H1 (cell line): ENCODE measurements around the gene P3H1. TPM values are rescaled to one million over a fixed set of nuclear protein-coding genes. Genes with fewer than 3 reads are reported as not detected.
A peak's percentile ranks its signal among the peaks of the same experiment; 100 is the strongest.

Experiments
- CTCF ChIA-PET: fragments of 300-600 bp; sonication (Branson Sonifier 250); formaldehyde crosslinking; loops from one replicate; lab custom pipeline; 2021; ENCODE audit not compliant: partially characterized antibody; lab: Charles Lee
- POLR2A ChIA-PET: fragments of 300-600 bp; sonication (Branson Sonifier 250); formaldehyde crosslinking; loops from one replicate; lab custom pipeline; 2021; ENCODE audit warnings: inconsistent platforms; ENCODE audit not compliant: partially characterized antibody; lab: Charles Lee
- DNase-seq, 2 experiments: peaks; one replicate each; pipeline versions ENCODE4 v3.0.0 to v3.0.0-alpha.2; 2010 to 2022; ENCODE audit warnings: low spot score in 2 of 2, low read depth in 1 of 2, mixed read lengths in 1 of 2
- FAIRE-seq: peaks from 2 replicates; lab custom pipeline; 2011; peaks lifted over from hg19 to GRCh38; lab: Jason Lieb, UNC
- H2AFZ ChIP-seq: 2 replicates; pipeline ENCODE4 v1.8.1; 2012; ENCODE audit warnings: low read length, inconsistent platforms
- H2AK5ac ChIP-seq: 2 replicates; pipeline ENCODE4 v1.6.1; 2013; ENCODE audit warnings: low read depth, low read length
- H2BK120ac ChIP-seq: replicated peaks from 2 replicates; pipeline ENCODE3; 2013; ENCODE audit warnings: low read depth, low read length, inconsistent platforms
- H2BK12ac ChIP-seq: 2 replicates; pipeline ENCODE4 v1.6.1; 2013; ENCODE audit warnings: low read depth, low read length
- H2BK15ac ChIP-seq: 2 replicates; pipeline ENCODE4 v1.6.1; 2013; ENCODE audit warnings: low read length
- H2BK20ac ChIP-seq: 2 replicates; pipeline ENCODE4 v1.6.1; 2013; ENCODE audit warnings: low read length
- H2BK5ac ChIP-seq: 2 replicates; pipeline ENCODE4 v1.6.1; 2013; ENCODE audit warnings: low read depth, low read length
- H3K14ac ChIP-seq: 2 replicates; pipeline ENCODE4 v1.6.1; 2013; ENCODE audit warnings: inconsistent platforms; ENCODE audit not compliant: insufficient read length
- H3K18ac ChIP-seq: 2 replicates; pipeline ENCODE4 v1.6.1; 2013; ENCODE audit warnings: low read length; ENCODE audit errors: extremely low read depth
- H3K23ac ChIP-seq: 2 replicates; pipeline ENCODE4 v1.6.1; 2013; ENCODE audit warnings: inconsistent platforms; ENCODE audit not compliant: insufficient read length
- H3K23me2 ChIP-seq: 2 replicates; pipeline ENCODE4 v1.6.1; 2013; ENCODE audit warnings: low read depth, low read length
- H3K27ac ChIP-seq: 2 replicates; pipeline ENCODE4 v1.6.1; 2011; ENCODE audit warnings: low read depth, low read length, inconsistent platforms
- H3K27me3 ChIP-seq, 4 experiments: replicated peaks in 1 of 4; 1 replicate in 1 of 4; 2 replicates in 3 of 4; pipeline versions ENCODE4 v1.6.1 to v1.8.1; 2011 to 2013; ENCODE audit warnings: low read length in 3 of 4, mild to moderate bottlenecking in 3 of 4, inconsistent platforms in 2 of 4, mixed read lengths in 2 of 4, moderate library complexity in 1 of 4; ENCODE audit not compliant: control insufficient read depth in 3 of 4, insufficient read depth in 3 of 4; ENCODE audit errors: extremely low read depth in 1 of 4
- H3K36me3 ChIP-seq, 4 experiments: 2 replicates each; pipeline versions ENCODE4 v1.6.1 to v1.8.1; 2011 to 2013; ENCODE audit warnings: mild to moderate bottlenecking in 4 of 4, low read length in 3 of 4, moderate library complexity in 2 of 4, control low read depth in 1 of 4, inconsistent platforms in 1 of 4; ENCODE audit not compliant: insufficient read depth in 4 of 4, control insufficient read depth in 2 of 4
- H3K4ac ChIP-seq: replicated peaks from 2 replicates; pipeline ENCODE3; 2013; ENCODE audit warnings: low read length, low read depth, mixed read lengths, inconsistent platforms; ENCODE audit not compliant: insufficient read length
- H3K4me1 ChIP-seq, 4 experiments: replicated peaks in 1 of 4; 1 replicate in 1 of 4; 2 replicates in 3 of 4; pipeline versions ENCODE4 v1.6.1 to v1.8.1; 2011 to 2013; ENCODE audit warnings: low read length in 3 of 4, inconsistent platforms in 2 of 4, mixed read lengths in 1 of 4; ENCODE audit not compliant: insufficient read depth in 4 of 4, control insufficient read depth in 3 of 4
- H3K4me2 ChIP-seq, 2 experiments: 2 replicates each; pipeline versions ENCODE4 v1.6.1 to v1.8.1; 2011 to 2013; ENCODE audit warnings: low read depth in 2 of 2, low read length in 2 of 2, control low read depth in 1 of 2, inconsistent platforms in 1 of 2, mild to moderate bottlenecking in 1 of 2; ENCODE audit not compliant: insufficient read depth in 1 of 2
- H3K4me3 ChIP-seq, 4 experiments: fragments of 200-600, 300-600 bp in 1 of 4; sonication (generic), shearing (Covaris generic), sonication (Bioruptor Twin) in 1 of 4; 2 replicates each; pipeline versions ENCODE4 v1.5.1 to v1.8.1; 2011 to 2016; ENCODE audit warnings: low read length in 4 of 4, low read depth in 3 of 4, control low read depth in 2 of 4, inconsistent platforms in 2 of 4, mild to moderate bottlenecking in 2 of 4, mixed read lengths in 1 of 4, moderate library complexity in 1 of 4; ENCODE audit not compliant: insufficient read depth in 2 of 4; ENCODE audit errors: extremely low read depth in 1 of 4
- H3K56ac ChIP-seq: replicated peaks from 2 replicates; pipeline ENCODE3; 2013; ENCODE audit warnings: low read depth, mild to moderate bottlenecking, mixed read lengths, low read length, inconsistent platforms; ENCODE audit not compliant: insufficient read length
- H3K79me1 ChIP-seq: 2 replicates; pipeline ENCODE4 v1.6.1; 2013; ENCODE audit warnings: low read depth, low read length, control low read depth
- H3K79me2 ChIP-seq, 2 experiments: 2 replicates each; pipeline versions ENCODE4 v1.6.1 to v1.8.1; 2012 to 2013; ENCODE audit warnings: low read length in 2 of 2, mild to moderate bottlenecking in 2 of 2, inconsistent platforms in 1 of 2; ENCODE audit not compliant: insufficient read depth in 2 of 2, control insufficient read depth in 1 of 2
- H3K9ac ChIP-seq, 4 experiments: replicated peaks in 1 of 4; 1 replicate in 1 of 4; 2 replicates in 3 of 4; pipeline versions ENCODE4 v1.6.1 to v1.8.1; 2011 to 2013; ENCODE audit warnings: low read depth in 3 of 4, low read length in 3 of 4, control low read depth in 2 of 4, mild to moderate bottlenecking in 2 of 4, moderate library complexity in 2 of 4, inconsistent platforms in 1 of 4; ENCODE audit errors: extremely low read depth in 1 of 4
- H3K9me3 ChIP-seq, 2 experiments: 2 replicates each; pipeline versions ENCODE4 v1.6.1 to v1.8.1; 2012 to 2013; ENCODE audit warnings: mild to moderate bottlenecking in 2 of 2, moderate library complexity in 2 of 2, control low read depth in 1 of 2, inconsistent platforms in 1 of 2, low read depth in 1 of 2, low read length in 1 of 2, mixed read lengths in 1 of 2; ENCODE audit not compliant: insufficient read depth in 2 of 2
- H4K20me1 ChIP-seq, 2 experiments: replicated peaks in 1 of 2; 2 replicates each; pipeline versions ENCODE3 to v1.8.1; 2011 to 2013; ENCODE audit warnings: inconsistent platforms in 2 of 2, low read length in 2 of 2, mild to moderate bottlenecking in 1 of 2; ENCODE audit not compliant: insufficient read depth in 2 of 2, control insufficient read depth in 1 of 2
- H4K5ac ChIP-seq: 2 replicates; pipeline ENCODE4 v1.6.1; 2013; ENCODE audit warnings: low read length, low read depth, mixed read lengths, inconsistent platforms; ENCODE audit not compliant: insufficient read length
- H4K8ac ChIP-seq: 2 replicates; pipeline ENCODE4 v1.8.0; 2013; ENCODE audit warnings: mild to moderate bottlenecking, moderate library complexity, low read length, inconsistent platforms; ENCODE audit not compliant: insufficient read depth; ENCODE audit errors: extremely low read depth
- H4K91ac ChIP-seq: replicated peaks from 2 replicates; pipeline ENCODE3; 2013; ENCODE audit warnings: low read length, mixed read lengths, inconsistent platforms; ENCODE audit not compliant: insufficient read length
- CHD1 ChIP-seq: IDR thresholded peaks from 2 replicates; pipeline ENCODE4 v1.6.1; 2012; ENCODE audit warnings: low read depth, low read length, improper control_type of control experiment
- CHD2 ChIP-seq: IDR thresholded peaks from 2 replicates; pipeline ENCODE4 v1.6.1; 2012; ENCODE audit warnings: low read length, improper control_type of control experiment
- CTBP2 ChIP-seq: IDR thresholded peaks from 2 replicates; pipeline ENCODE4 v1.7.0; 2011; ENCODE audit warnings: borderline replicate concordance, mild to moderate bottlenecking, moderate library complexity, mixed read lengths, low read length; ENCODE audit not compliant: insufficient read depth, insufficient read length
- E2F6 ChIP-seq: IDR thresholded peaks from 2 replicates; pipeline ENCODE4 v1.6.1; 2012; ENCODE audit warnings: inconsistent platforms
- EGR1 ChIP-seq: IDR thresholded peaks from 2 replicates; pipeline ENCODE4 v1.6.1; 2011; ENCODE audit warnings: low read depth, low read length, borderline replicate concordance
- RAD21 ChIP-seq, 2 experiments: IDR thresholded peaks in 1 of 2; conservative IDR thresholded peaks in 1 of 2; 2 replicates each; pipeline ENCODE4 v1.6.1; 2011; ENCODE audit warnings: low read depth in 2 of 2, low read length in 2 of 2, improper control_type of control experiment in 1 of 2, inconsistent platforms in 1 of 2, mild to moderate bottlenecking in 1 of 2, moderate library complexity in 1 of 2
- RBBP5 ChIP-seq: IDR thresholded peaks from 2 replicates; pipeline ENCODE4 v1.7.1; 2012; ENCODE audit warnings: low read depth, mild to moderate bottlenecking, inconsistent platforms, low read length, moderate library complexity, borderline replicate concordance
- RFX5 ChIP-seq: IDR thresholded peaks from 2 replicates; pipeline ENCODE4 v1.6.1; 2011; ENCODE audit warnings: low read depth, low read length, improper control_type of control experiment, borderline replicate concordance
- SRF ChIP-seq: IDR thresholded peaks from 2 replicates; pipeline ENCODE4 v1.6.1; 2011; ENCODE audit warnings: mild to moderate bottlenecking, low read depth, low read length, moderate library complexity
- ZNF274 ChIP-seq: IDR thresholded peaks from 2 replicates; pipeline ENCODE4 v1.7.0; 2012; ENCODE audit warnings: low read length, borderline replicate concordance; ENCODE audit errors: extremely low read depth
- WGBS, 2 experiments: shearing (Covaris generic) in 1 of 2; methylation state at CpG; one replicate each; pipeline versions ENCODE4 v1.1.6 to v1.1.7; 2013 to 2015; ENCODE audit warnings: low lambda C conversion rate in 2 of 2, mixed read lengths in 2 of 2, inconsistent platforms in 1 of 2, low coverage in 1 of 2, missing lambda C conversion rate in 1 of 2; ENCODE audit not compliant: insufficient replicate concordance in 2 of 2, insufficient coverage in 1 of 2, insufficient read length in 1 of 2; ENCODE audit errors: extremely low coverage in 1 of 2, missing lambda C conversion rate in 1 of 2; 5-methylcytosine and 5-hydroxymethylcytosine counted together
- polyA plus RNA-seq, 7 experiments: library from polyadenylated mRNA; depleted of rRNA in 3 of 7; stranded (reverse) in 5 of 7; unstranded in 2 of 7; fragments of >200 nt in 5 of 7; fragments of 200-250 nt in 2 of 7; gene quantifications; 1 replicate in 5 of 7; 2 replicates in 1 of 7; 4 replicates in 1 of 7; pipeline versions ENCODE4 v1.2.1 to v1.2.3, GENCODE V29; 2011 to 2013; ENCODE audit warnings: missing spikeins in 2 of 7, mixed read lengths in 2 of 7
- total RNA-seq: library from RNA; stranded (reverse); fragmentation: NEBNext Ultra II Directional; extraction: Animal tissue kit (Norgen Biotek cat#: 25700); gene quantifications from 2 replicates; pipeline ENCODE4 v1.2.1, GENCODE V29; 2021

P3H1 gene
- total and polyA plus RNA-seq, 2 of the 8 experiments (the other 6 are each of a cell fraction or from before 2014, with no cell fraction given): 58.4 to 87.5 TPM

- no peaks in the 10 kb centered on the region for H3K79me2 ChIP-seq
- H3K9ac ChIP-seq: no peak overlapping the region; a peak in 1 of 7 replicates
- H3K4me3 ChIP-seq: no peak overlapping the region
- no peaks in the 10 kb centered on the region for H3K36me3 ChIP-seq
- H3K14ac ChIP-seq: no peak overlapping the region
- H4K8ac ChIP-seq: no peak overlapping the region; the same call in 1 of the 2 replicates
- H2BK5ac ChIP-seq: 0 out of 2 replicates have a peak overlapping the region, but pooled peaks have one; percentile 9
- no peak overlapping the region for H3K27ac ChIP-seq
- no peak overlapping the region for H4K5ac ChIP-seq
- ChIA-PET CTCF (interaction anchor here (0.8 to 6.4 kb wide), 7 partner anchors 12 to 560 kb away, joined by 3 to 62 read pairs (median 5); no protein-coding TSS in a partner anchor), POLR2A (interaction anchor here (0.7 to 1.4 kb wide), 4 partner anchors 12 to 52 kb away, joined by 3 to 6 read pairs (median 3); partner anchors contain the start of gene YBX1)
- H3K4me2 ChIP-seq: no peak overlapping the region
- no peak overlapping the region for H2AK5ac ChIP-seq
- no peaks in the 10 kb centered on the region for H3K27me3 ChIP-seq
- no peaks in the 10 kb centered on the region for H3K9me3 ChIP-seq
- H3K4me1 ChIP-seq: peaks cover 0 to 14% (median 8%) of the 10 kb centered on the region in 4 experiments; a peak in 5 of 7 replicates
- no peak overlapping the region for H3K18ac ChIP-seq
- H3K79me1 ChIP-seq: peaks cover 3% of the 10 kb centered on the region; the same call in 1 of the 2 replicates
- H2AFZ ChIP-seq: no peak overlapping the region
- peaks cover 0 to 4% of the 10 kb centered on the region in 2 experiments for H4K20me1 ChIP-seq
- no peak overlapping the region for H2BK120ac ChIP-seq
- peak in 1 of 2 experiments; percentile 43 for DNase-seq
- H2BK12ac ChIP-seq: no peak overlapping the region
- no peak overlapping the region for H3K56ac ChIP-seq
- H4K91ac ChIP-seq: no peak overlapping the region
- no peaks in the 10 kb centered on the region for H3K23me2 ChIP-seq
- no peak overlapping the region for H2BK15ac ChIP-seq
- no peak overlapping the region for H3K4ac ChIP-seq
- WGBS, 2 experiments: 90% methylated on average over 7 of the region's 7 CpGs; no CpG with 5 or more reads in 1 of the 2 experiments
- H3K23ac ChIP-seq: no peak overlapping the region
- no peak overlapping the region for H2BK20ac ChIP-seq
- no peak for FAIRE-seq
- no peak for TF ChIP-seq SRF
- TF ChIP-seq RFX5: no peak
- no peak for TF ChIP-seq E2F6
- TF ChIP-seq RBBP5: no peak
- no peak for TF ChIP-seq EGR1
- no peak for TF ChIP-seq CTBP2
- TF ChIP-seq ZNF274: no peak
- TF ChIP-seq RAD21 (IDR thresholded peaks at IDR 0.05 in 1 of 2, conservative IDR thresholded peaks at IDR 0.05 in 1 of 2; ENCODE audit: low read depth in 2 of 2, low read length in 2 of 2): no peak
- no peak for TF ChIP-seq CHD2
- no peak for TF ChIP-seq CHD1
Observed at GRCh38 chr1:42734201-42735035, 32.4 kb downstream of the P3H1 start.
